ENCODE measurements around the gene UTS2R.
"Not testable (repeated sequence)": the region's sequence is repeated elsewhere in the genome, so short reads cannot be mapped to it uniquely, and the experiment has no call there.

The UTS2R gene

DNA sequence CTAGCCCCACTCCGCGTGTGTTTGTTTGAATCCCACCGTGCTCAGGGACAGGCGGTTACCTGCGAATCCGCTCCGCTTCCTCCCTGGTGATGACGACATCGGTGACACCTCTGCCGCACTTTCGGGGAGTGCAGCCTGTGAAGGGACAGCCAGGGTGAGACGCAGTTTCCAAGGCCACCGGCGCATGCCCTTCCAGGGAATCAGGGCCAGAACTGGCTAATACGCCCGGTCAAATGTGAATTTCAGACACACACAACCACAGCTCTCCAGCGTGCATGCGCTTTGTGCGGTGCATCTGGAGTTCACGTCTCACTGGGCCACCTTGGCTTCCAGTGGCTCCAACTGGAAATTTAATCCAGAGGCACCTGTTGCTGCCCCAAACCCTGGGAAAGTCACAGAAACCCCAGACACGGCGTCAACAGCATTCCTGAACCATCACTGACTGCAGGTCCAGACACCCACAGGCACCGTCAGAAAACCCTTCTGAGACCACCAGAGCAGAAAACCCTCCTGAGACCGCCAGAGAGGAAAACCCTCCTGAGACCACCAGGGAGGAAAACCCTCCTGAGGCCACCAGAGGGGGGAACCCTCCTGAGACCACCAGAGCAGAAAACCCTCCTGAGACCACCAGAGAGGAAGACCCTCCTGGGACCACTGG is 40.0 kb downstream of the UTS2R start:
- no peak for DNase-seq

GRCh38 chr17:82412081-82412480 is 40.5 kb downstream of the UTS2R start:
- not testable (repeated sequence) for DNase-seq

- DNase-seq, result no peak
These were observed 41.3 kb downstream of the UTS2R start for GRCh38 chr17:82412535-82413520.

DNA sequence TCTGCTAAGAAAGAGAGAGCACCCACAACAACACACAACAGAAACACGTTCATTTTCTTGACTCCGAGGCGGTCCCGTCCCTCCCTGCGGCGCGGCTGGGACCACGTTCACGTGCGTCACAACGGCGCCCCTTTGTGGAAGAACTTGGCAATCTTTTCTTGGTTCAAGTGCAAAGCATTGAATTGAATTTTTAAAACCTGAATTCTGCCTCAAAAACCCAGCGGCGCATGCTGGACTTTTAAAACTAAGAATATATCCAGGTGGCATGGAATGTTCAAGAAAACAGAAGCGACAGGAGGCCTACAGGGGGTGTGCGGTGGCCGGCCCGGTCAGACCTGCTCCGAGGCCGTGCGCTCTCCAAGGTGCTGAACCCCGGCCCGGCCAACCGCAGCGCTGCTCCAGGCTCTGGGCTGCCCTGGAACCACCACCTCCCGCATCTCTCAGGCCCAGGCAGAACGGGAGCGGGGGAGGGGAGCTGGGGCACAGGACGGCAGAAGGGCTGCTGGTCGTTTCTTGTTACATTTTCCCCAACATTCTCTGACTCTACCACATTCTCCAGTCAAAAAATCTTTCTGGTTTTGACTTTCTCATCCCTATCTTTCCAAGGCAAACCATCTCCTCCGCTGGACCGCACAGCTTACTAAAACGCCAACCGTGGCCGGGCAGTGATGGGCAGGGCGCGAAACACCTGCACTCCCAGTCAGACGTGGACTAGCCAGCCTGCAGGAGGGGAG is 43.1 kb downstream of the UTS2R start:
- DNase-seq, result no peak

DNA sequence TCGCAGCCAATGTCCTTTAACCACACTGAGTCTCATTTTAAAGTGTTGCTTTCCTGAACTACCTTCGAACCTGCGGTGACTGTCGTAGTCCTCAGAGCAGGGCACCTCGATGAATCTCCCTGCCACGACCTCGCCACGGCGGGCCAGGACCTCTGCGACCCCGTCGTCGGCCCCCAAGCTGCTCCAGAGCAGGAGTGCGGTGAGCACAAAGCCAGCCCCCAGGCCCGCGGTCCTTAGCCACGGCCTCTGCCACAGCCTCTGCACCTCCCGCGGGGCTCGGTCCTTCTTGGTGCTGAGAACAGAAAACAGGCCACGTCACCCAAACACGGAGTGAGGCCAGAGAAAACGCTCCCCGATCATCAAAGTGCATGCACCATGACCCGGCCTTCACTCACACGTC is 43.8 kb downstream of the UTS2R start:
- DNase-seq, result no peak

GRCh38 chr17:82415786-82416185 is 44.2 kb downstream of the UTS2R start:
- DNase-seq, result no peak

DNA sequence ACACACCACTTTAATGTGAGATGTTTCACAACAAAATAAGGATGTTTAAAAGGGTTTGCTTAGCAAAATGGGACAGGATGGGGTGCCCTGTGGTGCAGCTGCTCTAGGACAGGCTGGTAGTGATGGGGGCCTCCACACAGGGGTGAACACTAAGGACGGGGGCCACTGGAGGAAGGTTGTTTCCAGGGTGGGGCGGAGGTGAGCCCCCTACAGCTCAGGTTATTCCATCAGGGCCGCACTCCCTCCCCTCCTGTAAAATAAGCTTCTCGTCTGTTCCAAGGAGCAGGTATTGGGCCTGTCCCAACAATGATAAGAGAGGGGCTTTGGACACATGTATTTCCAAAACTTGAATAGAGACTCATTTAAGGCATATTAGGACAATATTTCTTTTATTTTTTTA is 44.7 kb downstream of the UTS2R start:
- DNase-seq, result no peak

DNA sequence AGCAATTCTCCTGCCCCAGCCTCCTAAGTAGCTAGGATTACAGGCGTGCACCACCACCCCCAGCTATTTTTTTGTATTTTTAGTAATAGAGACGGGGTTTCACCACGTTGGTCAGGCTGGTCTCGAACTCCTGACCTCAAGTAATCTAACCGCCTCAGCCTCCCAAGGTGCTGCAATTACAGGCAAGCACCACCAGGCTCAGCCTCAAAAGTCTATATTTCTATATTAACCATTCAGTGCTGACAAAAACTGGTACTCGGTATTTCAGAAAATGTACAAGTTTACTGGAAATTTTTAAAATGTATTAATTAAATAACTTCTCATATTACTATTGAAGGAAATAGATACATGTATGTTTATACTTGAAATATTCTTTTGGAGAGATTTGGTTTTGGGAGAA is 45.2 kb downstream of the UTS2R start:
- DNase-seq, result no peak

GRCh38 chr17:82418001-82418986 is 46.7 kb downstream of the UTS2R start, which contains the start of the genes HEXD and OGFOD3:
Gene HEXD, plus strand, starts transcription at chr17:82418347. Its CDS starts 1,453 bp downstream, at chr17:82419800.
Gene OGFOD3, minus strand, starts transcription at chr17:82418586. Its CDS starts 101 bp downstream, at chr17:82418485.
- DNase-seq, result no peak

DNA sequence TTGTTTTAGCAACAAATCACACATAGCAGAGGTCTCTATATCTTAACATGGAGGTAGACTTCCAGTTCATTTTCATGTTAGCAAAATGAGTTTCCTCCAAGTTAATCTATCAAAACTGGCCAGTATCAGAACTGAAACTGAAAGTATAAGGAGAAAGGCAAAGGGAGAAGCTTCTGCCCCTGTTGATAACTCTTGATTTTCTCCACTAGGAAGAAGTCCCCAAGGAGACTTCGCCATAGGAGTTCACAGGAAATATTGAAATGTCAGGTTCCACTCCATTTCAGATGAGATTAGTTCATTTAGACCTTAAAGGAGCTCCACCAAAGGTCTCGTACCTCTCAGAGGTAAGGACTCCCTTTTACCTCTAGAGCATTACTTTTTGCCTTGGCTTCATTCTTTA is 48.0 kb downstream of the UTS2R start:
- no peak for DNase-seq

GRCh38 chr17:82424001-82424862 is 52.7 kb downstream of the UTS2R start:
- no peak for DNase-seq

- DNase-seq, result no peak
These were observed 53.2 kb downstream of the UTS2R start for GRCh38 chr17:82424863-82425159.

All from NCI-H524 treated with DMSO at 0.1 percent for 48 hours (cell line).